ENCODE measurements around the gene CHID1.

Gene CHID1

GRCh38 chr11:853682-854448 lies 56.7 kb downstream of the CHID1 start:
- H3K4me1 ChIP-seq (ENCODE audit: insufficient read depth, poor library complexity, severe bottlenecking): no peaks in the 10 kb centered on the region
- H3K27ac ChIP-seq (ENCODE audit: poor library complexity, severe bottlenecking): no peak overlapping the region
- TF ChIP-seq, protein P1, sequence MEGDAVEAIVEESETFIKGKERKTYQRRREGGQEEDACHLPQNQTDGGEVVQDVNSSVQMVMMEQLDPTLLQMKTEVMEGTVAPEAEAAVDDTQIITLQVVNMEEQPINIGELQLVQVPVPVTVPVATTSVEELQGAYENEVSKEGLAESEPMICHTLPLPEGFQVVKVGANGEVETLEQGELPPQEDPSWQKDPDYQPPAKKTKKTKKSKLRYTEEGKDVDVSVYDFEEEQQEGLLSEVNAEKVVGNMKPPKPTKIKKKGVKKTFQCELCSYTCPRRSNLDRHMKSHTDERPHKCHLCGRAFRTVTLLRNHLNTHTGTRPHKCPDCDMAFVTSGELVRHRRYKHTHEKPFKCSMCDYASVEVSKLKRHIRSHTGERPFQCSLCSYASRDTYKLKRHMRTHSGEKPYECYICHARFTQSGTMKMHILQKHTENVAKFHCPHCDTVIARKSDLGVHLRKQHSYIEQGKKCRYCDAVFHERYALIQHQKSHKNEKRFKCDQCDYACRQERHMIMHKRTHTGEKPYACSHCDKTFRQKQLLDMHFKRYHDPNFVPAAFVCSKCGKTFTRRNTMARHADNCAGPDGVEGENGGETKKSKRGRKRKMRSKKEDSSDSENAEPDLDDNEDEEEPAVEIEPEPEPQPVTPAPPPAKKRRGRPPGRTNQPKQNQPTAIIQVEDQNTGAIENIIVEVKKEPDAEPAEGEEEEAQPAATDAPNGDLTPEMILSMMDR (IDR thresholded peaks at IDR 0.05; ENCODE audit: poor library complexity, severe bottlenecking): no peak
- no peak overlapping the region for H3K4me3 ChIP-seq (ENCODE audit: severe bottlenecking)
- no peak for ATAC-seq (ENCODE audit: low read depth)
- DNase-seq (ENCODE audit: low spot score): no peak
- H3K27me3 ChIP-seq (ENCODE audit: insufficient read depth, poor library complexity, severe bottlenecking): no peaks in the 10 kb centered on the region
- H3K9me3 ChIP-seq (ENCODE audit: severe bottlenecking): no peaks in the 10 kb centered on the region
- H3K36me3 ChIP-seq (ENCODE audit: low read depth): peaks cover 5% of the 10 kb centered on the region

DNA sequence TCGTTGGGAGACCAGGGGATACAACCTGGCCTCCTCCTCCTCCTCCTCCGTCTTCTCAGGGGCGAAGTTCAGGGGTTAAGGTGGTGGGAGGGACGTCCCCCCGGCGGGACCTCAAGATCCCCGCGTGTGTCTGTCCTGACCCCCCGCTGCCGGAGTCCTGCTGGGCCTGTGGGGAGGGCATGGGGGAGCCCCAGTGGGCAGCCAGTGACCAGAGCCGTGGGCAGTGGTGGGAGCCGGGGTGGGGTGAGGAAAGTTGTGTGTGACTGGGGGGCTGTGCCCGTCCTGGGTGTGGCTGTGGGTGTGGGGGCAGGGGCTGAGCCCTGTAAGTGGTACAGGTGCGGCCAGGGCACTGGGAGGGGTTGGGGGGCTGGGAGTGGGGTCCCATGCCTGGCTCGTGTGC lies 57.8 kb downstream of the CHID1 start:
- H3K9me3 ChIP-seq (ENCODE audit: severe bottlenecking): no peaks in the 10 kb centered on the region
- no peak for DNase-seq (ENCODE audit: low spot score)
- H3K4me1 ChIP-seq (ENCODE audit: insufficient read depth, poor library complexity, severe bottlenecking): no peaks in the 10 kb centered on the region
- no peak for ATAC-seq (ENCODE audit: low read depth)
- H3K27me3 ChIP-seq (ENCODE audit: insufficient read depth, poor library complexity, severe bottlenecking): no peaks in the 10 kb centered on the region
- no peak overlapping the region for H3K27ac ChIP-seq (ENCODE audit: poor library complexity, severe bottlenecking)
- TF ChIP-seq, protein P1 (IDR thresholded peaks at IDR 0.05; ENCODE audit: poor library complexity, severe bottlenecking): no peak
- H3K4me3 ChIP-seq (ENCODE audit: severe bottlenecking): no peak overlapping the region
- peaks cover 9% of the 10 kb centered on the region for H3K36me3 ChIP-seq (ENCODE audit: low read depth)

- Histone ChIP-seq H3K4me1 (ENCODE audit: insufficient read depth, poor library complexity, severe bottlenecking) (peaks cover 8% of the 10 kb centered on the region), H3K27ac (ENCODE audit: poor library complexity, severe bottlenecking) (no peak overlapping the region), H3K36me3 (ENCODE audit: low read depth) (peaks cover 9% of the 10 kb centered on the region), H3K4me3 (ENCODE audit: severe bottlenecking) (no peak overlapping the region), H3K27me3 (ENCODE audit: insufficient read depth, poor library complexity, severe bottlenecking) (no peaks in the 10 kb centered on the region), H3K9me3 (ENCODE audit: severe bottlenecking) (no peaks in the 10 kb centered on the region)
- TF ChIP-seq, protein P1 (IDR thresholded peaks at IDR 0.05; ENCODE audit: poor library complexity, severe bottlenecking): no peak
- ATAC-seq (ENCODE audit: low read depth): no peak
- DNase-seq (ENCODE audit: low spot score): no peak
Measured at GRCh38 chr11:850775-851763, 59.5 kb downstream of the CHID1 start.

GRCh38 chr11:849951-850774 lies 60.4 kb downstream of the CHID1 start:
- Histone ChIP-seq H3K4me3 (ENCODE audit: severe bottlenecking) (no peak overlapping the region), H3K27ac (ENCODE audit: poor library complexity, severe bottlenecking) (no peak overlapping the region), H3K4me1 (ENCODE audit: insufficient read depth, poor library complexity, severe bottlenecking) (peaks cover 15% of the 10 kb centered on the region), H3K9me3 (ENCODE audit: severe bottlenecking) (no peaks in the 10 kb centered on the region), H3K36me3 (ENCODE audit: low read depth) (peaks cover 9% of the 10 kb centered on the region), H3K27me3 (ENCODE audit: insufficient read depth, poor library complexity, severe bottlenecking) (no peaks in the 10 kb centered on the region)
- TF ChIP-seq, protein P1 (IDR thresholded peaks at IDR 0.05; ENCODE audit: poor library complexity, severe bottlenecking): no peak
- no peak for DNase-seq (ENCODE audit: low spot score)
- no peak for ATAC-seq (ENCODE audit: low read depth)
